Kidney epithelial cell (primary cell): ENCODE data around the gene IQSEC1. TPM values are rescaled to one million over a fixed set of nuclear protein-coding genes. Genes with fewer than 3 reads are reported as not detected.

ENCODE experiments used
- DNase-seq: peaks from one replicate; pipeline ENCODE4 v3.0.0-alpha.2; 2010; ENCODE audit warnings: low read depth
- H3K27me3 ChIP-seq: 2 replicates; pipeline ENCODE4 v1.6.0; 2011; ENCODE audit warnings: low read length; ENCODE audit not compliant: control insufficient read depth, insufficient read depth
- H3K36me3 ChIP-seq: 2 replicates; pipeline ENCODE4 v1.5.1; 2011; ENCODE audit warnings: low read length; ENCODE audit not compliant: control insufficient read depth, insufficient read depth
- H3K4me3 ChIP-seq: 2 replicates; pipeline ENCODE4 v1.5.1; 2011; ENCODE audit warnings: low read depth, mild to moderate bottlenecking, control low read depth, low read length
- total RNA-seq: library from RNA; depleted of rRNA; stranded (reverse); fragments of >200 nt; gene quantifications from 2 replicates; pipeline ENCODE4 v1.2.3, GENCODE V29; 2015
- TF ChIP-seq, protein P1 (sequence below): IDR thresholded peaks from 2 replicates; pipeline ENCODE4 v1.5.1; 2011; ENCODE audit warnings: mild to moderate bottlenecking, moderate library complexity, low read length, control low read depth, inconsistent platforms; ENCODE audit not compliant: insufficient read depth, poor library complexity, severe bottlenecking

The IQSEC1 gene
- total RNA-seq, 1 donor from 2014 or later: 14.9 TPM

DNA sequence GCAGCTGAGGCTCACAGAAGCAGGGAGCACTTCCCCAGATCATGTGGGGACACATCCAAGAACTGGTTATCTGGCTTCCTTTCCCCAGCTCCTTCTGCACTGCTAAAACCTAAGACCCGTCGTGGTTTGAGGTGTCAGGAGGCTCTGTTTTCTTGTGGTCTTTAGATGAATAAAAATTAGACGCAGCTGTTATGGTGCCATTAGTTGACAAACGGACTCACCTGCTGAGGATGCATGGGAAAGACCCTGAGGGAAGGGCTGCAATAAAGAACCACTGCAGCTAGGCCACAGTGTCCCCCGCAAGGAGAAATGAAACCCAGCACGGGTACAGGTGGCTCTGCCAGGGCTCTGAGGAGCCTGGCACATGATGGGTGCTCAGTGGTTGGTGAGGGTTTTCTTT is 99.4 kb downstream of the IQSEC1 start:
- Histone ChIP-seq H3K36me3 (no peaks in the 10 kb centered on the region), H3K27me3 (peaks cover 6% of the 10 kb centered on the region), H3K4me3 (no peak overlapping the region)
- no peak for DNase-seq
- TF ChIP-seq, protein P1, sequence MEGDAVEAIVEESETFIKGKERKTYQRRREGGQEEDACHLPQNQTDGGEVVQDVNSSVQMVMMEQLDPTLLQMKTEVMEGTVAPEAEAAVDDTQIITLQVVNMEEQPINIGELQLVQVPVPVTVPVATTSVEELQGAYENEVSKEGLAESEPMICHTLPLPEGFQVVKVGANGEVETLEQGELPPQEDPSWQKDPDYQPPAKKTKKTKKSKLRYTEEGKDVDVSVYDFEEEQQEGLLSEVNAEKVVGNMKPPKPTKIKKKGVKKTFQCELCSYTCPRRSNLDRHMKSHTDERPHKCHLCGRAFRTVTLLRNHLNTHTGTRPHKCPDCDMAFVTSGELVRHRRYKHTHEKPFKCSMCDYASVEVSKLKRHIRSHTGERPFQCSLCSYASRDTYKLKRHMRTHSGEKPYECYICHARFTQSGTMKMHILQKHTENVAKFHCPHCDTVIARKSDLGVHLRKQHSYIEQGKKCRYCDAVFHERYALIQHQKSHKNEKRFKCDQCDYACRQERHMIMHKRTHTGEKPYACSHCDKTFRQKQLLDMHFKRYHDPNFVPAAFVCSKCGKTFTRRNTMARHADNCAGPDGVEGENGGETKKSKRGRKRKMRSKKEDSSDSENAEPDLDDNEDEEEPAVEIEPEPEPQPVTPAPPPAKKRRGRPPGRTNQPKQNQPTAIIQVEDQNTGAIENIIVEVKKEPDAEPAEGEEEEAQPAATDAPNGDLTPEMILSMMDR: no peak

DNA sequence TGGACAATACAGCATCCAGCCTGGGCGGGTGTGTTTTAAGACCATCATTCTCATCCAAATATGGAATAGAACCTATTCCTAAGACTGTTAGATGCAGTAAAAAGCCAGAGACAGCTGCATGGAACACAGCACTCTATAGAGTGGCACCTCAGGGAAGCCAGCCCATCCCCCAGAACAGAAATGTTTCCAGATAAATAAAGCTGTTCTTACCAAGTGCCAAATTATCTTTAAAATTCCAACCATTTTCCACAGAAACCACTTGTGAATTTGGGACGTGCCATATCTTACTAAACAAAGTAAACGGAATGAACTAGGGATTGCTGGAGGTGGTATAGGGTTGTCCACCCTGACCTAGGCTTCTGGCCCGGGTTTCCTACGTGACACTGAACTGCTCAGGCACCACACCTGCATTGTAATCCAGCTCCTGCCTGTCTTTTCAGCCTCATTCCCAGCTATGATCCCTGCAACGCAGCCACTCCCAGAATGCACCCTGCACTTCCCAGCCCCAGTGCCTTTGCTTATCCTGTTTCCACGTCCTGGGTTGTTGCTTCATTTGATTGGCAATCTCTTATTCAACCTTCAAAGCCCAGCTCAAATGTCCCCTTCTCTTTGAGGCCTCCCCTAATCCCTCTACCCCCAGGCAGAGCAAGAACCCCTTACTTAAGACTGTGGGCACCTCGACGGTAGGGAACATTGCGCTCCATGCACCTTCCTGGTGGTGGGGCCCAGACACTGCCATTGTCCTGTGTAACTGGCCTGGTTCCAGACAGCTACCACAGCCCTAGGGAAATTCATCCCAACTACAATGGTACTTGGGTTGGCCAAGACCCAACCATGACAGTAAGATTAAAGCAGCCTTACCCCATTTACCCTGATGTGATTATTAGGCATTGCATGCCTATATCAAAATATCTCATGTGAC is 100.2 kb downstream of the IQSEC1 start:
- no peaks in the 10 kb centered on the region for H3K36me3 ChIP-seq
- H3K27me3 ChIP-seq: peaks cover 9% of the 10 kb centered on the region
- TF ChIP-seq, protein P1: no peak
- DNase-seq: no peak
- no peak overlapping the region for H3K4me3 ChIP-seq

DNA sequence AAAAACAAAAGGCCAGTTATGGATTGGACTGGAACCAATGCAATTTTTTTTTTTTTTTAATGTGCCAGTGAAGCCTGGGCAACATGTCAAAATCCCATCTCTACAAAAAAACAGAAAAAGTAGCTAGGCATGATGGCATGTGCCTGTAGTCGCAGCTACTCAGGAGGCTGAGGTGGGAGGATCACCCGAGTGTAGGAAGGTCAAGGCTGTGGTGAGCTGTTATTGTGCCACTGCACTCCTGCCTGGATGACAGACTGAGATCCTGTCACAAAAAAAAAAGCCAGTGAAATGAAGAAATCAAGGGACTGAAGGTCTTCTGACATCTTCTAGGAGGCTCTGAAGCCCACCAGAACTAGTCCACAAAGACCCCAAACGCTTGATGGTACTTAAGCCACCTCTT is 101.2 kb downstream of the IQSEC1 start:
- TF ChIP-seq, protein P1: no peak
- DNase-seq: no peak
- Histone ChIP-seq H3K36me3 (no peaks in the 10 kb centered on the region), H3K4me3 (no peak overlapping the region), H3K27me3 (peaks cover 9% of the 10 kb centered on the region)

DNA sequence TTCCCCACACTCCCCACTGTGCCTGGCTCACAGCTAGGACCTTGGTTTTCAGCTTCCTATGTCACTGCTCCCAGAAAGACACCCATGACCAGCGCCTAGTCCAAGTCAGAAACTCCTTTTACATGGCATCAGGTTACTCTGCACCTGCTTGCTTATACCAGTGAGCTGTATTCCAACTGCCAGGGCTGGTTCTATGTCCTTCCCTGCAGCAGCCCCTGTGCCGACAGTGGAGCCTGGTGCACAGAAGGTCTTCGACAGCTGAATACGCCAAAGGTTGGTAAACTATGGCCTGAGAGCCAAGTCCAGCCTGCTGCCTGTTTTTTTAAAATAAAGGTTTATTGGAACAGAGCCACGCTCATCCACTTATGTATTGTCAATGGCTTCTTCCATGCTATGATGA is 102.5 kb downstream of the IQSEC1 start:
- H3K36me3 ChIP-seq: no peaks in the 10 kb centered on the region
- H3K27me3 ChIP-seq: peaks cover 3% of the 10 kb centered on the region
- TF ChIP-seq, protein P1: no peak
- no peak for DNase-seq
- H3K4me3 ChIP-seq: no peak overlapping the region

DNA sequence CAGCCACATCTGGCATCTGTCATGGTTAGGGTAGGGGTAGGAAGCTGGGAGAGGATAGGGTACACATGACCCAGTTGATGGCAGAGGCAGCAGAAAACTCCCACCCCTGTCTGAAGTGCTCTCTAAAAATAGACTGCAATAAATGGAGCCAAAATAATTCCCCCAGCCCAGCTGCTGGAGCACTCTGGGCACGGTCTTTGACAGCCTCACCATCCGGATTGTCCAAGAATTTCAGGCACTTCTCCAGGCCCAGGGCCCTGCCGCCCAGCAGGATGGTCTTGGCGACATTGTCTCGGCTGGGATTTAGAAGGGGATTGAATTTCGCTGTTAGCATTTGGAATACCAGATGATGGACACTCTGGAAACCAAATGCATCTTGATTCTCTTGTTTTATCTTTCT is 103.7 kb downstream of the IQSEC1 start:
- no peak for DNase-seq
- H3K27me3 ChIP-seq: peaks cover 3% of the 10 kb centered on the region
- no peak overlapping the region for H3K4me3 ChIP-seq
- TF ChIP-seq, protein P1: no peak
- H3K36me3 ChIP-seq: no peaks in the 10 kb centered on the region
